ENCODE data around the gene MAFF.
"Not testable (repeated sequence)": the region's sequence is repeated elsewhere in the genome, so short reads cannot be mapped to it uniquely, and the experiment has no call there.

MAFF gene

DNA sequence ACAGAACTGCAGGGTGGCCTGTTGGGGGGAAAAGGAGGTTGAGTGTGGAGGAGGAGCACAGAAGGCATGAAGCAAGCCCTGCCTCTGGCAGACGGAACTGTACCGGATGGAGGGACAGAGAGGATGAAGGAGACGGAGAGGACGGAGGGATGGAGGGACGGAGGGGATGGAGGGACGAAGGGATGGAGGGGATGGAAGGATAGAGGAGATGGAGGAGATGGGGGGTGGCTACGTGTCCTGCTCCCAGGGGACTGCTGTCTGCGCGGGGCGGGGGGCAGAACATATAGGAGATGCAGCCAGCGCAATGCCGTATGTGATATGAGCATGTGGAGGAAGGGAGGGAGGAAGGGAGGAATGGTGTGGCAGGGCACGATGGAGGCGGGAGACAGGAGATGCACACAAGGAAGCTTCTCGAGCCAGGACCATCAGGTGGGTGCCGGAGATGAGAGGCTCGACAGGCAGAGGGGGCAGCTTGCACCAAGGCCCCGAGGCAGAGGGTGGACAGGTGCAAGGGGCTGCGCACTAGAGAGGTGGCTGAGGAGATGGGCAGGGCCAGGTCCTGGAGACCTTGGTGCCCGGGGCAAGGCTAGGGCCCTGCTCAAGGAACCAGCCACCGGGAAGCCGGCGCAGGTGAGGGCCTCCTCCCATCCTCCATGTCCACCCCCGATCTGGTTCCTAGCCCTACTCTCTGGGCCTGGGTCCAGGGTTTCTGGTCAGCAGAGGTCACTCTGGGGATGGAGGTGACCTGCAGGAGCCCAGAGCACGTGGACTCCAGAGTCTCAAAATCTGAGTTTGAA, 25.3 kb downstream of the MAFF start:
- no peak for DNase-seq (ENCODE audit: low read depth in 1 of 2, low spot score in 1 of 2)
- in situ Hi-C loops (cut with HindIII; ENCODE audit: low pct_unique_long_range_greater_than_20kb, low sequenced_read_pairs), result no loop called here
- TF ChIP-seq JUND (IDR thresholded peaks at IDR 0.05; ENCODE audit: low read depth), result no peak

DNA sequence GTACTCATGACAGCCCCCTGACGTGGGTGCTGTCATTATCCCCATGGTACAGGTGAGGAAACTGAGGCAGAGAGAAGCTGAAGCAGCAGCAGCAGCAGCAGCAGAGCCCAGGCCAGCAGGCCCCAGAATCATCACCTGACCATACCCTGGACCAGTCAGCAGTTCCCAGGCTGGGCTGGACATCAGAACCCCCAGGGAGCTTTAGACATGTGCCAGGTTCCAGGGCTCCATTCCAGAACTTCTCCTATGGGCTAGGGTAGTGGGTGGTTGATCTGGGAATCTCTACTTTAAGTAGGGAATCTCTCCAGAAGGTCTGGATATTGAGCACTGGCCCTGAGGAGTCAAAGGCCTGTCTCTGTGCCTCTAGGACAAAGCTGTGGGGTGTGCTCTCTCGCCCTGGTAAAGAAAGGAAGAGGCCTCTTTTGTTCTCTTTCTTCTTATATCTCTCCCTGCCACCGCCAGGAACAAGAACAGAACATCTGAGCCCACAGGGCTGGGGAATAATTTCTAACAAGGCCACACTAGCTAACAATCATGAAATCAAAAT, 26.6 kb downstream of the MAFF start:
- no peak for TF ChIP-seq JUND (IDR thresholded peaks at IDR 0.05; ENCODE audit: low read depth)
- DNase-seq (ENCODE audit: low read depth in 1 of 2, low spot score in 1 of 2), result no peak
- in situ Hi-C loops (cut with HindIII; ENCODE audit: low pct_unique_long_range_greater_than_20kb, low sequenced_read_pairs), result no loop called here

DNA sequence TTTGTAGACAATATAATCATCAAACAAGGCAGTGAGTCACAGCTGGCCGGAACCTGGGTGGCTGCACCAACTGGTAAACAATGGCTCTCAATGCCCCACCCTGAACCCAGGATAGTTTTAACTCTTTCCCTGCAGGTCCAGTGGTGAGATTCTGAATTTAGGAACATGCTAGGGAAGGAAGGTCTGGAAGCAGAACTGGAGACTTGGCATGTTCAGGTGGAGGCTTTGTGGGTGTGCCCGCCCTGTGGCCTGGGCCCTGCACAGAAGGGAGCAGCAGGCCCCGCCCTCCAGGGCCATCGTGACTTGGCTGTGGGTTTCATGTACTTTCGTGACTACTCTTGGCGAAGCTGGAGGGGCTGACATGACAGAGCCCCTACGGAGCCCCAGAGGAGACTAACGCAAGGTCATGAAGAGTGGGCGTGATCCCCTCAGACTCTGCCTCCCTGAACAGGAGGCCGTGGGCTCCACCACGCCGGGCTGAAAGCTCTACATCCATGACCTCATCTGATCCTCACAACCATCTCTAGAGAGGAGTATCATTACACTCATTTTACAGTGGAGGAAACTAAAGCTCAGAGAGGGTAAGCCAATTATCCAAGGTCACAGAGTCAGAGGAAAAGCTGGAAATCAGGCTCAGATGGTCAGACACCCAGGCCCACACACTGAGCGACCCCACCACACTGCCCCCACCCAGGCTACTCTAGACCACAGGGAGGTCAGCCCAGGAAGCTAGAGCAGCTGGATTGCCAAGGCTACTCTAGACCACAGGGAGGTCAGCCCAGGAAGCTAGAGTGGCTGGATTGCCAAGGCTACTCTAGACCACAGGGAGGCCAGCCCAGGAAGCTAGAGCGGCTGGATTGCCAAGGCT, 27.3 kb downstream of the MAFF start:
- TF ChIP-seq JUND (IDR thresholded peaks at IDR 0.05; ENCODE audit: low read depth), result no peak
- in situ Hi-C loops (cut with HindIII; ENCODE audit: low pct_unique_long_range_greater_than_20kb, low sequenced_read_pairs), result no loop called here
- peak in 1 of 2 experiments; percentile 77 for DNase-seq (ENCODE audit: low read depth in 1 of 2, low spot score in 1 of 2)

DNA sequence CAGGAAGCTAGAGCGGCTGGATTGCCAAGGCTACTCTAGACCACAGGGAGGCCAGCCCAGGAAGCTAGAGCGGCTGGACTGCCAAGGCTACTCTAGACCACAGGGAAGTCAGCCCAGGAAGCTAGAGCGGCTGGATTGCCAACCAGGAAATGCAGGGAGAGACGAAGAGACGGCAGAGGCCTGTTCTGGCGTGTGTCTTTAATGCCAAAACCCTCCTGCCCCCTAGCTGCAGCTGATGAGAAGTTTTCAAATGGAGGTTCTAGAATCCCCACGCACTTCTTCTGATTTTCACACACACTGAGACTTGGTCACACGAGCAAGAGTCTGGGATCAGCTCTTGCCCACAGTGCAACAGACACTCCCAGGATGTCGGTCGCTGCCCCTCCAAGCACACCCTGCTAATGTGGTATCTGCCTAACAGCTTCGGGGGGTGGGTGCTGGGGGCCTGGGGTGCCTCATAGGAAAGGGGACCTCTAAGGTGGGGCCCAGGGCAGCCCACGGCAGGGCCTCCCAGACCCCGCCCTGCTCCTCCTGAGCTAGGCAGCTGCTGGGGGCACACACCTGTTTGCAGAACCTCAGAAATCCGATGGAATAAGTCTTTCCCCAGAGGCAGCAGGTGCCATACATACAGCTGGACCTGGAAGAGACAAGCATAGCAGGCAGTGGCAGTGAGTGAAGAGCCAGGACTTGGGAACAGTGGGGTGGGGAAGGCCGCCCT, 28.5 kb downstream of the MAFF start:
- in situ Hi-C loops (cut with HindIII; ENCODE audit: low pct_unique_long_range_greater_than_20kb, low sequenced_read_pairs), result no loop called here
- no peak for TF ChIP-seq JUND (IDR thresholded peaks at IDR 0.05; ENCODE audit: low read depth)
- DNase-seq (ENCODE audit: low read depth in 1 of 2, low spot score in 1 of 2), result peak in 1 of 2 experiments; percentile 59

DNA sequence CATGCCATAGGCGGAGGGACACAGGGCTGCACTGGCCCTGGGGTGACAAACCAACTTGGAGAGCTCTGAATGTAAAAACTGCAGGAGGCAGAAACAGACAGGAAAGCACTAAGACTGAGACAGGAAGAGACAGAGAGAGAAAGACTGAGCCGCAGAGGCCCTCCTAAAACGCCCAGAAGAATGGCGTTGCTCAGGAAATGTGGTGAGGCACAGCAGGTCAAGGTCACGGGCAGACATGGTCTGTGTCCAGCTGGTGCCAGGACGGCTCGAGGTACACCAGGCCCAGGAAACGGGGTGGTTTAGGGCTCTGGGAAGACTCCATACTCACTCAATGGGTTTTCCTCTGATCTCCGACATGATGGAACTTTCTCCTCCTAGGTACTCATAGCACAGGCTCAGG, 29.1 kb downstream of the MAFF start:
- no peak for DNase-seq (ENCODE audit: low read depth in 1 of 2, low spot score in 1 of 2)
- no peak for TF ChIP-seq JUND (IDR thresholded peaks at IDR 0.05; ENCODE audit: low read depth)
- in situ Hi-C loops (cut with HindIII; ENCODE audit: low pct_unique_long_range_greater_than_20kb, low sequenced_read_pairs), result no loop called here

DNA sequence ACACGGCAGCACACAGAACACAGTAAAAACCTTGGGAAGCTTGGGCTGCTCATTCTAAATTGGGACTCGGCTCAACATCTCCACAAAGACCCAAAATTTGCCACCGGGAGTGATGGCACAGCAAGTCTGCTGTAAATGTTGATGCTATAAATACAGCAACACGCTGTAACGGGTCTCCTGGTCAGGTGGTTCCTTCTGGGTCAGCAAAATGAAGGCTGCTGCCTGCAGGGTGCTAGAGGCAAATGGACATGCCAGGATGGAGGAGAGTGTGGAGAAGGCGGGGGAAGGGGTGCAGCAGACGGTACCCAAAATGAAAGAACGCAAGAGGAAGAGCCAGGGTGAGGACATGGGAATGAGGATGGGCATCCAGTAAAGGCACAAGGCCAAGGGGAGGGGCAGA, 30.4 kb downstream of the MAFF start:
- TF ChIP-seq JUND (IDR thresholded peaks at IDR 0.05; ENCODE audit: low read depth), result no peak
- in situ Hi-C loops (cut with HindIII; ENCODE audit: low pct_unique_long_range_greater_than_20kb, low sequenced_read_pairs), result no loop called here
- DNase-seq (ENCODE audit: low read depth in 1 of 2, low spot score in 1 of 2), result no peak

DNA sequence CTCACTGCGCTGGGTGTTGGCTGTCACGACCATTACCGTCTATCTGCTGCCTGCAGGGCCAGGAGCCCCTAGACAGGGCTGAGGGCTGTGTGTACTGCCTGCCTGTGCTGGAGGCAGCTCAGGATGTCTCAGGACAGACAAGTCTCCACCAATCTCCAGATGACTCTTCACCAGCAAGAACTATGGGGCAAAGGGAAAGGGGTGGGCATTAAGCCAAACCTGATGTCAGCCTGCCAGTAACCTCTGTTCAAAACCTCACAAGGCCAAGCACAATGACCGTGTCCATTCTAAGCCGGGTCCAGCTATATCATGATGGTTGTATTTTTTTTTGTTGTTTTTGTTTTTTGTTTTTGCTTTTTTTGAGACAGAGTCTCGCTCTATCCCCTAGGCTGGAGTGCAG, 31.6 kb downstream of the MAFF start:
- in situ Hi-C loops (cut with HindIII; ENCODE audit: low pct_unique_long_range_greater_than_20kb, low sequenced_read_pairs), result no loop called here
- no peak for DNase-seq (ENCODE audit: low read depth in 1 of 2, low spot score in 1 of 2)
- no peak for TF ChIP-seq JUND (IDR thresholded peaks at IDR 0.05; ENCODE audit: low read depth)

DNA sequence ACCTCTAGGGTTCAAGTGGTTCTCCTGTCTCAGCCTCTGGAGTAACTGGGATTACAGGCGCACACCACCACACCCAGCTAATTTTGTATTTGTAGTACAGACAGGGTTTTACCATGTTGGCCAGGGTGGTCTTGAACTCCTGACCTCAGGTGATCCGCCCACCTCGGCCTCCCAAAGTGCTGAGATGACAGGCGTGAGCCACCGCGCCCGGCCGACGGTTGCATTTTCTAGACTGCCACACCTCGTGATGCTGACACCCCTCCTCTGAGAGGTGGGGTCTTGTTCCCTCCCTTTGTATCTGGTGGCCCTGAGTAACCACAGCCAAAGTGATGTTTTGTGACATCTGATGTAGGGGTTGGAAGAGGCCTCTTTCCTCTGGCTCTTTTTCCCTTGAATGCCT, 32.1 kb downstream of the MAFF start:
- DNase-seq (ENCODE audit: low read depth in 1 of 2, low spot score in 1 of 2); in situ Hi-C loops (cut with HindIII; ENCODE audit: low pct_unique_long_range_greater_than_20kb, low sequenced_read_pairs): not testable (repeated sequence)

DNA sequence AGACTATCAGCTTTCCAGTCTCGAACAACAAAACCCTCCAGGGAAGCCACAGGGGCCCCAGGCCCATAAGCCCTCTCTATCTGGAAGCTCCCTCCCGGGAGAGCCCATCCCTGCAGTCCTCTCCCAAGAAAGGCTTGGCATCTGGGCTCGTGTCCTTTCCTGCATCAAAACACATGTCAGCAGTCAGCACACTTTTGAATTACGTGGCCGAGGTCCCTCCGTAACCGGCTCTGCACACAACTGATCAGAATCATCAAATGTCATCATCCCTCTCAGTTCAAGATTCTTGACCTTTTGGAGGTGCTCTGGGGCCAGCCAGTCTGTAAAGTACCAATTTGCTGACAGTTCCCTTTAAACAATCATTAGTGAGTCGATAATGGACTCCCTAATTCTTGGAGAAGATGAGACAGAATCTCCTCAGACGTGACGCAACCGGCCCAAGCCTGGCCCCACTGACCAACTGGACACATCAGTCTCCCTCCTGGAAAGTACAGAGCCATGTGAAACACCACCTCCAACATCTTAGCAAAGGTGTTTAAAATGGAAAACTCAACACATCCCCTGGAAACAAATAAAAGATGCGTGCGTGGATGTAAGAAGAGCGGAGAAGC, 33.6 kb downstream of the MAFF start:
- no peak for DNase-seq (ENCODE audit: low read depth in 1 of 2, low spot score in 1 of 2)
- in situ Hi-C loops (cut with HindIII; ENCODE audit: low pct_unique_long_range_greater_than_20kb, low sequenced_read_pairs), result no loop called here
- no peak for TF ChIP-seq JUND (IDR thresholded peaks at IDR 0.05; ENCODE audit: low read depth)

DNA sequence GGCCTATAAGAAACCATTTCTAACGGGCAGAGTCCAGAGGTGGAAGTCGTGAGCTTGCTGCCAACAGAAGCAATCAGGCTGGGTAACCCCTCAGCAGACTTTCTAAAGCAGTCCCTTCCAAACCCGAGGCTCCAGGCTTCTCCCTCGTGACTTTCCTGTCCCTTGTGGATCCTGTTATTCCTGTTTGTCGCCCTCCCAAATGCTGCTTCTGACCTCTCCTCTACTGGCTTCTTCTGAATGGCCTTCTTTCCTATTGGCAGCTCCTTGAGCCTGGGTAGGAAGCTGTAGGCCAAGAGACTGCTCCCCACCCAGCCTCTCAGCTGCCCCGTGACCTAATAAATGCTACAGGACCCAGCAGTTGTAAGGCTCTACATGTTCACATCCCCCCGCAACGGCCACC, 35.0 kb downstream of the MAFF start:
- in situ Hi-C loops (cut with HindIII; ENCODE audit: low pct_unique_long_range_greater_than_20kb, low sequenced_read_pairs), result no loop called here

DNA sequence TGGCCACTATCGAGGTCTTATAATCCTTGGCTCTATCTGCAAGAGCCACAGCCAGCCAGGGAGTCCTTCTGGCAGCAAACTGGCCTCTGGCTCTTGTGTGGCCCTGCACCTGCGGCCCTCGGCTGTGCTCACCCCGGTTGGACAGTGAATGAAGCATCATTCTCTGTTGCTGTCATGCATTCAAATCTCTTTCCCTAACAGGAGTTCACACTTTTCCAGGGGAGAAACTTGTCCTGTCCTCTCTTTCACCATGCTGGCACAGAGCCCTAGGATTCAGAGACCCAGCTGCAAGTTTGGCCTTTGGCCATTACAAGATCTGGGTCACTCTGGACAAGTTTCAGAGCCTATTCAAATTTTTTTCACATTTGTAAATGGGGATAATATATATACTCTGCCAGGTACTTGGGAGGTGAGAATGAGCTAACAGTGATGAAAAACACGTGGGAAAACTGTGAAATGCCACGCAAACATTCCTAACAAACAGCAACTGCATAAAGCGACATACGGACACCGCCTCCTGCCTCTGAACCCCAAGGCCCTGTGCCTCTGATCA, 36.8 kb downstream of the MAFF start:
- DNase-seq (ENCODE audit: low read depth in 1 of 2, low spot score in 1 of 2), result no peak
- no peak for TF ChIP-seq JUND (IDR thresholded peaks at IDR 0.05; ENCODE audit: low read depth)
- in situ Hi-C loops (cut with HindIII; ENCODE audit: low pct_unique_long_range_greater_than_20kb, low sequenced_read_pairs), result no loop called here

More for the DNA sequence above, 35.0 kb downstream of the MAFF start:
- peak; percentile 69 to 94 for DNase-seq (ENCODE audit: low read depth in 1 of 2, low spot score in 1 of 2)
- TF ChIP-seq JUND (IDR thresholded peaks at IDR 0.05; ENCODE audit: low read depth), result no peak

Measured in T47D (cell line).